WTC11 (cell line): ENCODE measurements around the gene MTREX. TPM values are rescaled to one million over a fixed set of nuclear protein-coding genes. Genes with fewer than 3 reads are reported as not detected.

Source experiments
- ATAC-seq: fragments of 200-7000 bp; cut with Tn5 transposase; 2 replicates; pipeline ENCODE4 v1.10.0; 2021; ENCODE audit warnings: mild to moderate bottlenecking, moderate library complexity
- CTCF ChIA-PET: fragments of 300-600 bp; sonication (Branson Sonifier 250); formaldehyde crosslinking; loops from one replicate; lab custom pipeline; 2021; ENCODE audit warnings: antibody characterized with exemption; lab: Charles Lee
- POLR2A ChIA-PET: fragments of 350-600 bp; sonication (Branson Sonifier 250); formaldehyde crosslinking; loops from one replicate; lab custom pipeline; 2021; ENCODE audit warnings: antibody characterized with exemption; lab: Charles Lee
- DNase-seq: peaks from one replicate; pipeline ENCODE4 v3.0.0; 2021; ENCODE audit warnings: low spot score
- H3K27ac Mint-ChIP-seq: 2 replicates; pipeline ENCODE4 v1.8.0; 2021; ENCODE audit warnings: mixed read lengths
- H3K27me3 Mint-ChIP-seq: 2 replicates; pipeline ENCODE4 v1.8.0; 2021; ENCODE audit warnings: low read depth, mild to moderate bottlenecking, moderate library complexity, mixed read lengths
- H3K36me3 Mint-ChIP-seq: 2 replicates; pipeline ENCODE4 v1.8.0; 2021; ENCODE audit warnings: mixed read lengths
- H3K4me1 Mint-ChIP-seq: 2 replicates; pipeline ENCODE4 v1.8.0; 2022; ENCODE audit warnings: mixed read lengths
- H3K4me3 Mint-ChIP-seq: 2 replicates; pipeline ENCODE4 v1.8.0; 2021; ENCODE audit warnings: mild to moderate bottlenecking, moderate library complexity, mixed read lengths
- H3K9me3 Mint-ChIP-seq: 2 replicates; pipeline ENCODE4 v1.8.0; 2021; ENCODE audit warnings: mixed read lengths
- AFF4 ChIP-seq: sonication (generic); formaldehyde crosslinking; IDR thresholded peaks from 2 replicates; pipeline ENCODE4 v1.8.1; 2023; ENCODE audit warnings: mild to moderate bottlenecking, missing genetic modification reagents, borderline replicate concordance
- ATF1 ChIP-seq: sonication (generic); formaldehyde crosslinking; IDR thresholded peaks from 2 replicates; pipeline ENCODE4 v1.8.1; 2023; ENCODE audit warnings: mild to moderate bottlenecking, moderate library complexity, missing genetic modification reagents
- ATF2 ChIP-seq: sonication (generic); formaldehyde crosslinking; IDR thresholded peaks from 2 replicates; pipeline ENCODE4 v1.8.1; 2022; ENCODE audit warnings: low read depth, missing genetic modification reagents, borderline replicate concordance
- ATF3 ChIP-seq: sonication (generic); formaldehyde crosslinking; conservative IDR thresholded peaks from 2 replicates; pipeline ENCODE4 v1.8.1; 2022; ENCODE audit warnings: mild to moderate bottlenecking, missing genetic modification reagents
- ATF6 ChIP-seq: sonication (generic); formaldehyde crosslinking; IDR thresholded peaks from 2 replicates; pipeline ENCODE4 v1.8.1; 2023; ENCODE audit warnings: mild to moderate bottlenecking, missing genetic modification reagents
- CREB1 ChIP-seq: sonication (generic); formaldehyde crosslinking; IDR thresholded peaks from 2 replicates; pipeline ENCODE4 v1.8.0; 2023; ENCODE audit warnings: mild to moderate bottlenecking, missing genetic modification reagents
- E2F1 ChIP-seq: sonication (generic); formaldehyde crosslinking; IDR thresholded peaks from 2 replicates; pipeline ENCODE4 v1.8.0; 2022; ENCODE audit warnings: mild to moderate bottlenecking, missing genetic modification reagents
- EMX1 ChIP-seq: fragments of 250-450 bp; sonication (Bioruptor Pico); IDR thresholded peaks from 2 replicates; pipeline ENCODE4 v1.8.0; 2021; ENCODE audit warnings: mild to moderate bottlenecking
- GABPB1 ChIP-seq: sonication (generic); formaldehyde crosslinking; IDR thresholded peaks from 2 replicates; pipeline ENCODE4 v1.8.1; 2023; ENCODE audit warnings: mild to moderate bottlenecking, missing genetic modification reagents
- MLX ChIP-seq: sonication (generic); formaldehyde crosslinking; IDR thresholded peaks from 2 replicates; pipeline ENCODE4 v1.8.1; 2023; ENCODE audit warnings: mild to moderate bottlenecking, missing genetic modification reagents, moderate library complexity
- RELA ChIP-seq: sonication (generic); formaldehyde crosslinking; IDR thresholded peaks from 2 replicates; pipeline ENCODE4 v1.8.1; 2022; ENCODE audit warnings: missing genetic modification reagents, mild to moderate bottlenecking, borderline replicate concordance
- TEAD1 ChIP-seq: sonication (generic); formaldehyde crosslinking; IDR thresholded peaks from 2 replicates; pipeline ENCODE4 v1.8.0; 2022; ENCODE audit warnings: mild to moderate bottlenecking, missing genetic modification reagents
- ZMAT4 ChIP-seq: fragments of 250-450 bp; sonication (Bioruptor Pico); IDR thresholded peaks from 2 replicates; pipeline ENCODE4 v1.9.0; 2021; ENCODE audit warnings: mild to moderate bottlenecking
- ZNF138 ChIP-seq: sonication (generic); formaldehyde crosslinking; conservative IDR thresholded peaks from 2 replicates; pipeline ENCODE4 v1.8.1; 2022; ENCODE audit warnings: mild to moderate bottlenecking, moderate library complexity, missing genetic modification reagents
- ZNF232 ChIP-seq: sonication (generic); formaldehyde crosslinking; IDR thresholded peaks from 2 replicates; pipeline ENCODE4 v1.8.0; 2022; ENCODE audit warnings: mild to moderate bottlenecking, missing genetic modification reagents
- ZNF396 ChIP-seq: fragments of 250-450 bp; sonication (Bioruptor Pico); IDR thresholded peaks from 2 replicates; pipeline ENCODE4 v1.8.0; 2021; ENCODE audit warnings: mild to moderate bottlenecking, moderate library complexity, borderline replicate concordance
- ZNF423 ChIP-seq: fragments of 250-450 bp; sonication (Bioruptor Pico); IDR thresholded peaks from 2 replicates; pipeline ENCODE4 v2.1.2; 2022; ENCODE audit warnings: mild to moderate bottlenecking, moderate library complexity
- ZNF425 ChIP-seq: fragments of 250-450 bp; sonication (Bioruptor Pico); conservative IDR thresholded peaks from 2 replicates; pipeline ENCODE4 v1.9.0; 2021; ENCODE audit warnings: mild to moderate bottlenecking
- ZNF671 ChIP-seq: fragments of 250-450 bp; sonication (Bioruptor Pico); IDR thresholded peaks from 2 replicates; pipeline ENCODE4 v1.8.0; 2021; ENCODE audit warnings: mild to moderate bottlenecking
- total RNA-seq: library from RNA; stranded (reverse); gene quantifications from 3 replicates; pipeline ENCODE4 v1.2.3, GENCODE V29; 2021

Gene MTREX
- total RNA-seq, 1 experiment from 2014 or later, result 110 TPM

GRCh38 chr5:55407984-55408383, 100.2 kb downstream of the MTREX start (continued):
- no peak for TF ChIP-seq AFF4
- TF ChIP-seq ATF3 (CRISPR knock-in tag), result no peak

- ChIA-PET POLR2A (no interaction called here), CTCF (interaction anchor here (1.5 kb wide), 1 partner anchor 282 kb away, joined by 4 read pairs; no protein-coding TSS in a partner anchor)
- Mint-ChIP-seq H3K36me3 (peaks cover 42% of the 10 kb centered on the region), H3K4me1 (no peaks in the 10 kb centered on the region), H3K27ac (no peak overlapping the region), H3K9me3 (peaks cover 4% of the 10 kb centered on the region; the same call in 1 of the 2 replicates), H3K27me3 (no peaks in the 10 kb centered on the region), H3K4me3 (no peak overlapping the region)
- DNase-seq, result no peak
- ATAC-seq, result no peak
- no peak for TF ChIP-seq GABPB1 (CRISPR knock-in tag)
Measured at GRCh38 chr5:55409775-55410174, 102.0 kb downstream of the MTREX start.

GRCh38 chr5:55410845-55411244, 103.1 kb downstream of the MTREX start:
- Mint-ChIP-seq H3K36me3 (peaks cover 44% of the 10 kb centered on the region), H3K27ac (no peak overlapping the region), H3K9me3 (peaks cover 4% of the 10 kb centered on the region; the same call in 1 of the 2 replicates), H3K4me1 (no peaks in the 10 kb centered on the region), H3K27me3 (no peaks in the 10 kb centered on the region), H3K4me3 (no peak overlapping the region)
- DNase-seq, result no peak
- no peak for TF ChIP-seq ATF1 (CRISPR knock-in tag)
- no peak for TF ChIP-seq TEAD1 (CRISPR knock-in tag)
- TF ChIP-seq ZNF671 (CRISPR knock-in tag), result no peak
- no peak for TF ChIP-seq E2F1 (CRISPR knock-in tag)
- no peak for TF ChIP-seq ZNF138 (CRISPR knock-in tag)
- no peak for TF ChIP-seq MLX (CRISPR knock-in tag)
- no peak for TF ChIP-seq GABPB1 (CRISPR knock-in tag)
- TF ChIP-seq ZMAT4 (CRISPR knock-in tag), result no peak
- no peak for TF ChIP-seq ATF6
- no peak for TF ChIP-seq ZNF396
- TF ChIP-seq CREB1 (CRISPR knock-in tag), result no peak
- TF ChIP-seq RELA (CRISPR knock-in tag), result no peak
- TF ChIP-seq ATF2 (CRISPR knock-in tag), result no peak
- no peak for TF ChIP-seq ZNF425 (CRISPR knock-in tag)
- TF ChIP-seq ZNF423 (CRISPR knock-in tag), result no peak
- no peak for TF ChIP-seq EMX1 (CRISPR knock-in tag)
- TF ChIP-seq ZNF232, result no peak
- ChIA-PET CTCF (interaction anchor here (1.5 kb wide), 1 partner anchor 281 kb away, joined by 4 read pairs; no protein-coding TSS in a partner anchor), POLR2A (no interaction called here)
- ATAC-seq, result no peak
